Ovary (tissue), 3 donors: ENCODE data around the gene MRPL55.

ENCODE experiments used
- POLR2A ChIP-seq: fragments of 450-650 bp; IDR thresholded peaks from one replicate; pipeline ENCODE4 v1.6.1; 2017; ENCODE audit warnings: antibody characterized with exemption, mild to moderate bottlenecking, moderate library complexity
- TF ChIP-seq, protein P1 (sequence below), 3 donors: fragments of 450-650 bp in 2 of 3; fragments of 200-600 bp in 1 of 3; IDR thresholded peaks; one replicate each; pipeline versions ENCODE4 v1.5.1 to v1.8.0; 2016 to 2022; ENCODE audit warnings: antibody characterized with exemption in 3 of 3, mild to moderate bottlenecking in 1 of 3
- donor health status: DM: no; HTN: no; CAD: no.

- TF ChIP-seq, protein P1, sequence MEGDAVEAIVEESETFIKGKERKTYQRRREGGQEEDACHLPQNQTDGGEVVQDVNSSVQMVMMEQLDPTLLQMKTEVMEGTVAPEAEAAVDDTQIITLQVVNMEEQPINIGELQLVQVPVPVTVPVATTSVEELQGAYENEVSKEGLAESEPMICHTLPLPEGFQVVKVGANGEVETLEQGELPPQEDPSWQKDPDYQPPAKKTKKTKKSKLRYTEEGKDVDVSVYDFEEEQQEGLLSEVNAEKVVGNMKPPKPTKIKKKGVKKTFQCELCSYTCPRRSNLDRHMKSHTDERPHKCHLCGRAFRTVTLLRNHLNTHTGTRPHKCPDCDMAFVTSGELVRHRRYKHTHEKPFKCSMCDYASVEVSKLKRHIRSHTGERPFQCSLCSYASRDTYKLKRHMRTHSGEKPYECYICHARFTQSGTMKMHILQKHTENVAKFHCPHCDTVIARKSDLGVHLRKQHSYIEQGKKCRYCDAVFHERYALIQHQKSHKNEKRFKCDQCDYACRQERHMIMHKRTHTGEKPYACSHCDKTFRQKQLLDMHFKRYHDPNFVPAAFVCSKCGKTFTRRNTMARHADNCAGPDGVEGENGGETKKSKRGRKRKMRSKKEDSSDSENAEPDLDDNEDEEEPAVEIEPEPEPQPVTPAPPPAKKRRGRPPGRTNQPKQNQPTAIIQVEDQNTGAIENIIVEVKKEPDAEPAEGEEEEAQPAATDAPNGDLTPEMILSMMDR (IDR thresholded peaks at IDR 0.05) = no peak
- TF ChIP-seq POLR2A = no peak
Measured at GRCh38 chr1:228071839-228072657, 37.1 kb downstream of the MRPL55 start.
